Activated CD4-positive, alpha-beta T cell treated with anti-CD3 and anti-CD28 coated beads, Interleukin-10, Interleukin-2, amounts not matched to agents 100 ng/mL and 50 ng/mL, durations not matched to agents 16 hours and 8 hours (primary cell): ENCODE measurements around the gene SLC4A9.
"Not testable (repeated sequence)": the region's sequence is repeated elsewhere in the genome, so short reads cannot be mapped to it uniquely, and the experiment has no call there.

Experiments used
- DNase-seq: peaks from one replicate; pipeline ENCODE4 v3.0.0-alpha.2; 2020

Gene SLC4A9

DNA sequence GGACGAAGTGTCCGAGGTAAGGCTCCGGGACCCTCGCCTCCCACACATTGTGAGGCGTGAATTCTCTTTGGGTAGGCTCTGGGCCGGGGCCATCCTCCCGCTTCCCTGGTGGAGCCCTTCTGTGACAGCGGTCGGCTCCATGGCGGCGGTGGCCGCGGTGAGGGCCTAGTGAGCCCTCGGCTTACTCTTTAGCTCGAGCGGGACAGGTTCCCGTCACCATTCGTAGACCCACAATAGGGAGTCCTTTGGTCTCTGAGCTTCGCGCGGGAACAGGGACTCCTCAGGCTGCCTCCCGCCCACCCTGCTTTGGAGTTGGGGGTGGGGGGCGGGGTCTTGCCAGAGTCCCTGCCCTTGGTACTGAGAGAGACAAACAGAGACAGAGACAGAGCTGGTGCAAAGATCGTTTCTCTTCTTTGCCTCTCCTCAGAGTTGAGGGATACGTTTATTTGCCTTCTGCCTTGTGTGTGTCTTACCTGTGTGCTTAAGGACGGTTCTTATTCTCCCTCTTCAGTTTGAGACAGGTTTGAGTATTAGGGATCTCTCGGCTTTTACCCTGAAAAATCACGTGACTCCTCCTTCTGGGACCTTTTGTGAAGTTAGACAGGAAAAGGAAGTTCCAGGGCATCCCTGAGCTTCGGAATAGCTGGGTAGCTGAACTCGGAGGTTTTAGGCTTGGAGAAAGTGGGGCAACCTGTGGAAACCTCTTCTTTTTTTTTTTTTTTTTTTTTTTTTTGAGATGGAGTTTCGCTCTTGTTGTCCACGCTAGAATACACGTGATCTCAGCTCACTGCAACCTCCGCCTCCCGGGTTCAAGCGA lies 42.5 kb downstream of the SLC4A9 start:
- DNase-seq, result peak; percentile 57

- DNase-seq, result no peak
Observed at GRCh38 chr5:140403613-140404012, 43.6 kb downstream of the SLC4A9 start.

DNA sequence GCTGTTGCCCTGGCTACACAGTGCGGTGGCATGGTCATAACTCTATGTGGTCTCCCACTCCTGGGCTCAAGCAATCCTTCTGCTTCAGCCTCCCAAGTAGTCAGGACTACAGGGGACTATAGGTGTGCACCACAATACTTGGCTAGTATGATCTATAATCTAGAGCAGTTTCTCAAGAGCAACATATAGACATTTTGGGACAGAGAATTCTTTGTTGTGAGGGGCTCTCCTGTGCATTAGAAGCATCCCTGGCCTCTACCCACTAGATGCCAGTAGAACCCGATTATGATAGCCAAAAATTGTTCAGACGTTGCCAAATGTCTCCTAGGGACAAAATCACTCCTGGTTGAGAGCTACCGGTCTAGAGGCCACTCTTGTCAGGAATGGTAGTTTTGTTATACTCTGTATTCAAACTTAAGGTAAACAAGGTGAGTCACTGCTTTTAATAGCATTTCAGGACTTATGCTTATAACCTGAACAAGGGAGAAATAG lies 48.8 kb downstream of the SLC4A9 start:
- no peak for DNase-seq

DNA sequence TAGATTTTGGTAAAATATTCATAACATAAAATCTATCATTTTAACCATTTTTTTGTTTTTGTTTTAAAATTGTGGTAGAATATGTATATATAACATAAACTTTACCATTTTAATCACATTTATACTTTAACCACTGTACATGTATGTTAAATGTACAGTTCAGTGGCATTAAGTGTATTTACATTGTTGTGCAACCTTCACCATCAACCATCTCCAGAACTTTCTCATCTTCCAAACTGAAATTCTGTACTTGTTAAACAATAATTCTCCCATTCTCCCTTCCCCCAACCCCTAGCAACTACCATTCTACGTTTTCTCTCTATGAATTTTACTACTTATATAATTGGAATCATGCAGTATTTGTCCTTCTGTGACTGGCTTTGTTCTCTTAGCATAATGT lies 53.2 kb downstream of the SLC4A9 start:
- no peak for DNase-seq

- DNase-seq, result no peak
Observed at GRCh38 chr5:140417235-140417634, 57.2 kb downstream of the SLC4A9 start.

DNA sequence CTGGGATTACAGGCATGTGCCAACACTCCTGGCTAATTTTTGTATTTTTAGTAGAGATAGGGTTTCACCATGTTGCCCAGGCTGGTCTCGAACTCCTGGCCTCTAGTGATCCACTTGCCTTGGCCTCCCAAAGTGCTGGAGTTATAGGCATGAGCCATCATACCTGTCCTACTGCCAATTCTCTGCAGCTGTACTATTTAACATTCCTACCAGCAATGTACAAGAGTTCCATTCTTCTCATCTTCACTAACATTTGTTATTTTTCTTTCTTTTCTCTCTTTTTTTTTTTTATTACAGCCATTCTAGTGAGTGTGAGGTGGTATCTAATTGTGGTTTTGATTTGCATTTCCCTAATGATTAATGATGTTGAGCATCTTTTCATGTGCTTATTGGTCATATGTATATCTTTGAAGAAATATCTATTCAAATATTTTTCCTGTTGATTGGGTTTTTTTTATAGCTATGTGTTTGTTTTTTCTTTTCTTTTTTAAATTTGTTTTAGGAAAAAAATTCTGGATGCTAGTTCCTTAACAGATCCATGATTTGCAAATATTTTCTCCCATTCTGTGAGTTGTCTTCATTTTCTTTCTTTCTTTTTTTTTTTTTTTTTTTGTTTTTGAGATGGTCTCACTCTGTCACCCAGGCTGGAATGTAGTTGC lies 59.0 kb downstream of the SLC4A9 start:
- DNase-seq, result no peak

DNA sequence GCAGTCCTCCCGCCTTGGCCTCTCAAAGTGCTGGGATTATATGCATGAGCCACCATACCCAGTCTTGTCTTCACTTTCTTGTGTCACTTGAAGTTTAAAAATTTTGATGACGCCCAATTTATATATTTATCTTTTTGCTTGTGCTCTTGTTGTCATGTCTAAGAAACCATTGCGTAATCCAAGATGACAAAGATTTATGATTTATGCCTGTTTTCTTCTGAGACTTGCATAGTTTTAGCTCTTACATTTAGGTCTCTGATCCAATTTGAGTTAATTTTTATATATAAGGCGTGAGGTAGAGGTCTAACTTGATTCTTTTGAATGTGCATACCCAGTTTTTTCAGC lies 60.2 kb downstream of the SLC4A9 start:
- no peak for DNase-seq

GRCh38 chr5:140420665-140421361 lies 60.8 kb downstream of the SLC4A9 start:
- DNase-seq, result peak; percentile 7

DNA sequence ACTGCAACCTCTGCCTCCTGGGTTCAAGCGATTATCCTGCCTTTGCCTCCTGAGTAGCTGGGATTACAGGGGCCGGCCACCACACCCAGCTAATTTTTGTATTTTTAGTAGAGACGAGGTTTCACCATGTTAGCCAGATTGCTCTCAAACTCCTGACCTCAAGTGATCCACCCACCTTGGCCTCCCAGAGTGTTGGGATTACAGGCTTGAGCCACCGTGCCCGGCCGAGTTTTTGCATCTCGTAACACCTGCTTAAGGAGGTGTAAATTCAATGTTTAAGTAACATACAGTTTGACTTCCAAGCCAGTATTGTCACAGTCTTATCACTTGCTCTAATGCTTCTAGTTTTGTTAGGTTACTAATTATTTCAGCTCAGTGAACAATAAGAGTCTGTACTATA lies 61.4 kb downstream of the SLC4A9 start:
- not testable (repeated sequence) for DNase-seq

GRCh38 chr5:140423609-140424008 lies 63.6 kb downstream of the SLC4A9 start:
- no peak for DNase-seq

GRCh38 chr5:140424135-140424534 lies 64.1 kb downstream of the SLC4A9 start:
- DNase-seq, result no peak
